Neural crest cell (in vitro differentiated cells): Measurements from ENCODE around the gene IGFBP5. TPM values are rescaled to one million over a fixed set of nuclear protein-coding genes. Genes with fewer than 3 reads are reported as not detected.

Source experiments
- DNase-seq: peaks from one replicate; pipeline ENCODE4 v3.0.0; 2021; ENCODE audit warnings: low read depth, mixed read lengths, low spot score
- H3K27ac Mint-ChIP-seq: one replicate; pipeline ENCODE4 v1.8.0; 2021; ENCODE audit warnings: mild to moderate bottlenecking, mixed read lengths; ENCODE audit not compliant: unreplicated experiment
- H3K27me3 Mint-ChIP-seq: 2 replicates; pipeline ENCODE4 v1.8.0; 2021; ENCODE audit warnings: low read depth, mild to moderate bottlenecking, mixed read lengths
- H3K36me3 Mint-ChIP-seq: 2 replicates; pipeline ENCODE4 v1.8.0; 2021; ENCODE audit warnings: low read depth, mild to moderate bottlenecking, mixed read lengths
- H3K4me1 Mint-ChIP-seq: 2 replicates; pipeline ENCODE4 v1.8.0; 2021; ENCODE audit warnings: mixed read lengths
- H3K4me3 Mint-ChIP-seq: one replicate; pipeline ENCODE4 v1.8.0; 2021; ENCODE audit warnings: mild to moderate bottlenecking, mixed read lengths
- H3K9me3 Mint-ChIP-seq: 2 replicates; pipeline ENCODE4 v1.8.0; 2021; ENCODE audit warnings: mixed read lengths
- total RNA-seq: library from RNA; stranded (reverse); gene quantifications from 2 replicates; pipeline ENCODE4 v1.2.1, GENCODE V29; 2021
- TF ChIP-seq, protein P1 (sequence below): fragments of 200-600 bp; sonication (generic); conservative IDR thresholded peaks from 2 replicates; pipeline ENCODE4 v1.5.0; 2021; ENCODE audit warnings: antibody characterized with exemption, mild to moderate bottlenecking

The IGFBP5 gene
- total RNA-seq, 1 donor from 2014 or later = 140 TPM

DNA sequence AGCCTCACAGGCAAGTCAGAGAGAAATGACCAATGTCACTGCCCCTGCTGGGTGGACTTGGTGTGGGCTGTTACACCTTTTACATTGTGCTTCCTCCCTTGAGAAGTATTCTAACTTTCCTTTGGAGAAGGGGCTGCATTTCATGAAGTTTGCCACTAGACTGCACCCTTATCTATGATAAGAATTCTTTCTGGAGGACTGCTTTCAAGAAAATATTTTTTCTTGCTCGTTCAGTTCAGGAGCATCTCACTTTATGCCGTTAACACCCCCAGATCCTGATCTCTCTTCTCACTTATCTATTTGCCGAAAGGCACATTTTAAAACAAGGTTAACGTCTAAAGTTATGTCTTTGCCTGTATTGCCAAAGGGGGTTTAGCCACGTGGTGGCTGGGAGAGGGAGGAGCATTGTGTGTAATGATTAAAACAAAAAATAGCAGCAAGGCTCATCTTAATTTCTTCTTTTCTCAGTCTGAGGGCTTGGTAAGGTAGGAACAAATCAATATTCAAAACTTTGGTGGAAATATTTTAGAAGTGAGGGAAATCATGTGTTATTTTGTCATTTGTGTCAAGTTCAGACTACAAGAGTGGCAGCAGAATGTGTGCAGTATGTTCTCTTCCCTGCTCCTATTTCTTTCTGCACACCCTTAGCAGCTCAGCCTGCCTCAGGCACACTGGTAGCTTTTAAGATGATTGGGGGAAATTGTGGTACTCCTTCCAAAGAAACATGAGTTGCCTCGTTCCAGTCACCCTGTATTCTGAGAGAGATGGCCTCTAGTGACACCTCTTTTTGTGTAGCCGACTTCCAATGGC lies 1.6 kb upstream of the IGFBP5 start:
- Mint-ChIP-seq H3K4me1 (peaks cover 24% of the 10 kb centered on the region), H3K4me3 (peak overlapping the region; percentile 91), H3K36me3 (no peaks in the 10 kb centered on the region), H3K27ac (peak overlapping the region; percentile 9), H3K9me3 (no peaks in the 10 kb centered on the region), H3K27me3 (no peaks in the 10 kb centered on the region)
- TF ChIP-seq, protein P1, sequence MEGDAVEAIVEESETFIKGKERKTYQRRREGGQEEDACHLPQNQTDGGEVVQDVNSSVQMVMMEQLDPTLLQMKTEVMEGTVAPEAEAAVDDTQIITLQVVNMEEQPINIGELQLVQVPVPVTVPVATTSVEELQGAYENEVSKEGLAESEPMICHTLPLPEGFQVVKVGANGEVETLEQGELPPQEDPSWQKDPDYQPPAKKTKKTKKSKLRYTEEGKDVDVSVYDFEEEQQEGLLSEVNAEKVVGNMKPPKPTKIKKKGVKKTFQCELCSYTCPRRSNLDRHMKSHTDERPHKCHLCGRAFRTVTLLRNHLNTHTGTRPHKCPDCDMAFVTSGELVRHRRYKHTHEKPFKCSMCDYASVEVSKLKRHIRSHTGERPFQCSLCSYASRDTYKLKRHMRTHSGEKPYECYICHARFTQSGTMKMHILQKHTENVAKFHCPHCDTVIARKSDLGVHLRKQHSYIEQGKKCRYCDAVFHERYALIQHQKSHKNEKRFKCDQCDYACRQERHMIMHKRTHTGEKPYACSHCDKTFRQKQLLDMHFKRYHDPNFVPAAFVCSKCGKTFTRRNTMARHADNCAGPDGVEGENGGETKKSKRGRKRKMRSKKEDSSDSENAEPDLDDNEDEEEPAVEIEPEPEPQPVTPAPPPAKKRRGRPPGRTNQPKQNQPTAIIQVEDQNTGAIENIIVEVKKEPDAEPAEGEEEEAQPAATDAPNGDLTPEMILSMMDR = peak; percentile 68
- no peak for DNase-seq

DNA sequence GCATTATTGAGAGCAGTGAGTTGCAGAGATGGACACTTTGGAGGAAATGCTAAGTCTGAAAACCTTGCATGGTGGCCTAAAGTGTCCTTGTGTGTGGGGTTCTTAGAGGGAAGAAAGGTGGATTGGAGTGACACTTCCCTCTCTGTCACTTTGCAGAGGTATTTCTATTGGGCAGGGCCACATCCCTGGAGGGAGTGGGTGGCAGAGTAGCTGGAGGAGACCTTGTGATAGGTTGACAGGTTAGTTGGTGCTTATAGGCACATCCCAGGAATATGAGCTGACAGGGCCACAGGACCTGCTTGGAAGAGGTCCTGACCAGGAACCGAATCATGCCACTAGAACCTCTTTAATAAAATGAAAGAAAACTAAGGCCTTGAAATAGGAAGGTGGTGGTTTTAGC lies 972 bp upstream of the IGFBP5 start:
- Mint-ChIP-seq H3K9me3 (no peaks in the 10 kb centered on the region), H3K27ac (no peak overlapping the region)
- TF ChIP-seq, protein P1 = no peak

DNA sequence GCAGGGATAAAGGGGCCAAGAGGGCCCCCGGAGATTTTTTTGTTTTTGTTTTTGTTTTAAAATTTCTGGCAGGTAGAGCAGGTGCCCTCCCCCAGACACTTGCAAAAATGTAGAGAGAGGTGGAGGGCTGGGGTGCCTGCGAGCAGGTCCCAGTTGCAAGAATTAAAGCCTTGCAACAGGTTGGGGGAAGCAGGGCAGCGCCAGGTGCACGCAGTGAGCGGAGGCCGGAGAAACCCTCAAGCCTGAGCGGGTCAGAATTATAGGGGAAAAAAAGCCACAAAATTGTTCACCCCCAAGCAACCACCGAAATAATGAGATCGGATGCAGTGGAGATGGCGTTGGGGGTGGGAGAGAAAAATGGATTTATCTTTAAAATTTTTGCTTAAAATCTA lies 527 bp downstream of the IGFBP5 start:
- no peaks in the 10 kb centered on the region for H3K27me3 Mint-ChIP-seq
- peaks cover 36% of the 10 kb centered on the region for H3K4me1 Mint-ChIP-seq
- peak overlapping the region; percentile 37 for H3K27ac Mint-ChIP-seq
- TF ChIP-seq, protein P1 = no peak
- H3K4me3 Mint-ChIP-seq = peak overlapping the region; percentile 91
- no peaks in the 10 kb centered on the region for H3K36me3 Mint-ChIP-seq
- DNase-seq = no peak
- no peaks in the 10 kb centered on the region for H3K9me3 Mint-ChIP-seq

More for the DNA sequence above, 972 bp upstream of the IGFBP5 start:
- no peaks in the 10 kb centered on the region for H3K36me3 Mint-ChIP-seq
- DNase-seq = no peak
- H3K4me3 Mint-ChIP-seq = peak overlapping the region; percentile 91
- peaks cover 24% of the 10 kb centered on the region for H3K4me1 Mint-ChIP-seq
- H3K27me3 Mint-ChIP-seq = no peaks in the 10 kb centered on the region

DNA sequence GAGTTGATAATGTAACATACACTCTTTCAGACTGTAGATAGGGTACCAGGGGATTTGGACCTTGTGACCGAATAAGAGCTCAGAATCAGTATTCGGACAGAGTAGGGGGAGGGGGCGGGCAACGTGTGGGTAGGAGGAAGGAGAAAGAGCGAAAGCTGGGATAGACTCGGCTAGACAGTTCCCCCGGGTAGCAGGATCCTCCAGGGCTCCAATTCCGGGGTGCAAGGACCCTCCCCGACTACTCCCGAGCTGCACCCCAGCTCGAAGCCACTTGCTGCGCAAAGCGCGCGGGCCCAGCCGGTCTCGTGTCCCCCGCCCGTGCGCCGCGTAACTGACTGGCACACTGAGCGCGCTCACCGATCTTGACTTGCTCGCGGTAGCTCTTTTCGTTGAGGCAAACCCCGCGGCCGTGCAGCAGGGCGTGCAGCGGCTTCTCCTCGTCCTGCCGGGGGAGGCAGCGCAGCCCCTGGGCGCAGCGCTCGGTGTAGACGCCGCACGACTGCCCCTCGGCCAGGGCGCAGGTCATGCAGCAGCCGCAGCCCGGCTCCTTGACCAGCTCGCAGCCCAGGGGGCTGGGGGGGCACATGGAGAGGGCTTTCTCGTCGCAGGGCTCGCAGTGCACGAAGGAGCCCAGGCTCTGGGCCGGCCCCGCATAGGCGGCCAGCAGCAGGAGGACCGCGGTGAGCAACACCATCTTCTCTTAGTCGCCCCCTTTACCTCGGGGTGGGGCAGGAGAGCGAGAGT lies 1.1 kb downstream of the IGFBP5 start:
- no peaks in the 10 kb centered on the region for H3K9me3 Mint-ChIP-seq
- peak; percentile 59 for DNase-seq
- H3K4me3 Mint-ChIP-seq = peak overlapping the region; percentile 91
- H3K36me3 Mint-ChIP-seq = no peaks in the 10 kb centered on the region
- peak overlapping the region; percentile 72 for H3K27ac Mint-ChIP-seq
- peaks cover 41% of the 10 kb centered on the region for H3K4me1 Mint-ChIP-seq
- no peaks in the 10 kb centered on the region for H3K27me3 Mint-ChIP-seq
- TF ChIP-seq, protein P1 = peak; percentile 22

DNA sequence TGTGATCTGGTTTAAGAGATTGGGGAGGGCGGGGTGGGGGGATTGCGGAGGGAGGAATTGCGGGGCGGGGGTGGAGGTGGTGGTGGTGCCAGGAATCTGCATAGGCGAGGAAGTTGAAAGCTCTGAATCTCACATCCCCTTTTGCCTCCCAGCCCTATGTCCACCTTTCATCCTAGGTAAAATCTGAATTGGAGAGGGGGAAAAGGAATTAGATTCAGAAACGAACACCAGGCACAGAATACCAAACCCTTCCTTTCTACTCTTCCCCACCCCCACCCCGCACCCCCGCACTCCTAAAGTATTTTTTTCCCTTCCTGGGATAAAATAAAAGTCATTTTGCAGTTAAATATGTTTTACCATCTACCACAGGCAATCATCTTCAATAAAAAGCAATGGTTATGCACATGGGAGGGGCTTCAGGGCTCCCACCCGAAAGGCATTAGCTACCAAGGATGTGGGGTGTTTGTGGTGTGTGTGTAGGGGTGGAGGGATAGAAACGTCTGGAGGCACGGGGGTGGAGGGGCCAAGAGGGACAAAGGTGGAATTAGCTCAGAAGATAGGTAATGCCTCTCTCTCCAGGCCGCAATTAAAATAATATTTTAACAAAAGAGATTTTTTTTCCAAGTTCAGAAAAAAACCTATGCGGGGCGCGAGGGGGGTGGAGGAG lies 1.8 kb downstream of the IGFBP5 start:
- TF ChIP-seq, protein P1 = no peak
- DNase-seq = no peak
- H3K27me3 Mint-ChIP-seq = no peaks in the 10 kb centered on the region
- peak overlapping the region; percentile 91 for H3K4me3 Mint-ChIP-seq
- H3K36me3 Mint-ChIP-seq = no peaks in the 10 kb centered on the region
- peak overlapping the region; percentile 84 for H3K27ac Mint-ChIP-seq
- no peaks in the 10 kb centered on the region for H3K9me3 Mint-ChIP-seq
- peaks cover 48% of the 10 kb centered on the region for H3K4me1 Mint-ChIP-seq
